Measurements from ENCODE around the gene AGPAT2.

- TF ChIP-seq, protein P1, sequence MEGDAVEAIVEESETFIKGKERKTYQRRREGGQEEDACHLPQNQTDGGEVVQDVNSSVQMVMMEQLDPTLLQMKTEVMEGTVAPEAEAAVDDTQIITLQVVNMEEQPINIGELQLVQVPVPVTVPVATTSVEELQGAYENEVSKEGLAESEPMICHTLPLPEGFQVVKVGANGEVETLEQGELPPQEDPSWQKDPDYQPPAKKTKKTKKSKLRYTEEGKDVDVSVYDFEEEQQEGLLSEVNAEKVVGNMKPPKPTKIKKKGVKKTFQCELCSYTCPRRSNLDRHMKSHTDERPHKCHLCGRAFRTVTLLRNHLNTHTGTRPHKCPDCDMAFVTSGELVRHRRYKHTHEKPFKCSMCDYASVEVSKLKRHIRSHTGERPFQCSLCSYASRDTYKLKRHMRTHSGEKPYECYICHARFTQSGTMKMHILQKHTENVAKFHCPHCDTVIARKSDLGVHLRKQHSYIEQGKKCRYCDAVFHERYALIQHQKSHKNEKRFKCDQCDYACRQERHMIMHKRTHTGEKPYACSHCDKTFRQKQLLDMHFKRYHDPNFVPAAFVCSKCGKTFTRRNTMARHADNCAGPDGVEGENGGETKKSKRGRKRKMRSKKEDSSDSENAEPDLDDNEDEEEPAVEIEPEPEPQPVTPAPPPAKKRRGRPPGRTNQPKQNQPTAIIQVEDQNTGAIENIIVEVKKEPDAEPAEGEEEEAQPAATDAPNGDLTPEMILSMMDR (IDR thresholded peaks at IDR 0.05 in 4 of 5, conservative IDR thresholded peaks at IDR 0.05 in 1 of 5), result no peak
- TF ChIP-seq POLR2A (IDR thresholded peaks at IDR 0.05), result no peak
These were observed 5.9 kb upstream of the AGPAT2 start for GRCh38 chr9:136693135-136693489.
